Measurements from ENCODE around the gene C10orf88.

GRCh38 chr10:122995936-122996335, 41.9 kb upstream of the C10orf88 start:
- TF ChIP-seq POLR2A (IDR thresholded peaks at IDR 0.05): no peak
- TF ChIP-seq CTCF (IDR thresholded peaks at IDR 0.05): no peak
- TF ChIP-seq POLR2AphosphoS5 (IDR thresholded peaks at IDR 0.05): no peak
